H1 (cell line): ENCODE measurements around the gene KCNMA1. TPM values are rescaled to one million over a fixed set of nuclear protein-coding genes. Genes with fewer than 3 reads are reported as not detected.

Experiments
- CTCF ChIA-PET: fragments of 300-600 bp; sonication (Branson Sonifier 250); formaldehyde crosslinking; loops from one replicate; lab custom pipeline; 2021; ENCODE audit not compliant: partially characterized antibody; lab: Charles Lee
- POLR2A ChIA-PET: fragments of 300-600 bp; sonication (Branson Sonifier 250); formaldehyde crosslinking; loops from one replicate; lab custom pipeline; 2021; ENCODE audit warnings: inconsistent platforms; ENCODE audit not compliant: partially characterized antibody; lab: Charles Lee
- DNase-seq, 2 experiments: peaks; one replicate each; pipeline versions ENCODE4 v3.0.0 to v3.0.0-alpha.2; 2010 to 2022; ENCODE audit warnings: low spot score in 2 of 2, low read depth in 1 of 2, mixed read lengths in 1 of 2
- FAIRE-seq: peaks from 2 replicates; lab custom pipeline; 2011; peaks lifted over from hg19 to GRCh38; lab: Jason Lieb, UNC
- H2AFZ ChIP-seq: 2 replicates; pipeline ENCODE4 v1.8.1; 2012; ENCODE audit warnings: low read length, inconsistent platforms
- H2AK5ac ChIP-seq: 2 replicates; pipeline ENCODE4 v1.6.1; 2013; ENCODE audit warnings: low read depth, low read length
- H2BK120ac ChIP-seq: replicated peaks from 2 replicates; pipeline ENCODE3; 2013; ENCODE audit warnings: low read depth, low read length, inconsistent platforms
- H2BK12ac ChIP-seq: 2 replicates; pipeline ENCODE4 v1.6.1; 2013; ENCODE audit warnings: low read depth, low read length
- H2BK15ac ChIP-seq: 2 replicates; pipeline ENCODE4 v1.6.1; 2013; ENCODE audit warnings: low read length
- H2BK20ac ChIP-seq: 2 replicates; pipeline ENCODE4 v1.6.1; 2013; ENCODE audit warnings: low read length
- H2BK5ac ChIP-seq: 2 replicates; pipeline ENCODE4 v1.6.1; 2013; ENCODE audit warnings: low read depth, low read length
- H3K14ac ChIP-seq: 2 replicates; pipeline ENCODE4 v1.6.1; 2013; ENCODE audit warnings: inconsistent platforms; ENCODE audit not compliant: insufficient read length
- H3K18ac ChIP-seq: 2 replicates; pipeline ENCODE4 v1.6.1; 2013; ENCODE audit warnings: low read length; ENCODE audit errors: extremely low read depth
- H3K23ac ChIP-seq: 2 replicates; pipeline ENCODE4 v1.6.1; 2013; ENCODE audit warnings: inconsistent platforms; ENCODE audit not compliant: insufficient read length
- H3K23me2 ChIP-seq: 2 replicates; pipeline ENCODE4 v1.6.1; 2013; ENCODE audit warnings: low read depth, low read length
- H3K27ac ChIP-seq: 2 replicates; pipeline ENCODE4 v1.6.1; 2011; ENCODE audit warnings: low read depth, low read length, inconsistent platforms
- H3K27me3 ChIP-seq, 4 experiments: replicated peaks in 1 of 4; 1 replicate in 1 of 4; 2 replicates in 3 of 4; pipeline versions ENCODE4 v1.6.1 to v1.8.1; 2011 to 2013; ENCODE audit warnings: low read length in 3 of 4, mild to moderate bottlenecking in 3 of 4, inconsistent platforms in 2 of 4, mixed read lengths in 2 of 4, moderate library complexity in 1 of 4; ENCODE audit not compliant: control insufficient read depth in 3 of 4, insufficient read depth in 3 of 4; ENCODE audit errors: extremely low read depth in 1 of 4
- H3K36me3 ChIP-seq, 4 experiments: 2 replicates each; pipeline versions ENCODE4 v1.6.1 to v1.8.1; 2011 to 2013; ENCODE audit warnings: mild to moderate bottlenecking in 4 of 4, low read length in 3 of 4, moderate library complexity in 2 of 4, control low read depth in 1 of 4, inconsistent platforms in 1 of 4; ENCODE audit not compliant: insufficient read depth in 4 of 4, control insufficient read depth in 2 of 4
- H3K4ac ChIP-seq: replicated peaks from 2 replicates; pipeline ENCODE3; 2013; ENCODE audit warnings: low read length, low read depth, mixed read lengths, inconsistent platforms; ENCODE audit not compliant: insufficient read length
- H3K4me1 ChIP-seq, 4 experiments: replicated peaks in 1 of 4; 1 replicate in 1 of 4; 2 replicates in 3 of 4; pipeline versions ENCODE4 v1.6.1 to v1.8.1; 2011 to 2013; ENCODE audit warnings: low read length in 3 of 4, inconsistent platforms in 2 of 4, mixed read lengths in 1 of 4; ENCODE audit not compliant: insufficient read depth in 4 of 4, control insufficient read depth in 3 of 4
- H3K4me2 ChIP-seq, 2 experiments: 2 replicates each; pipeline versions ENCODE4 v1.6.1 to v1.8.1; 2011 to 2013; ENCODE audit warnings: low read depth in 2 of 2, low read length in 2 of 2, control low read depth in 1 of 2, inconsistent platforms in 1 of 2, mild to moderate bottlenecking in 1 of 2; ENCODE audit not compliant: insufficient read depth in 1 of 2
- H3K4me3 ChIP-seq, 4 experiments: fragments of 200-600, 300-600 bp in 1 of 4; sonication (generic), shearing (Covaris generic), sonication (Bioruptor Twin) in 1 of 4; 2 replicates each; pipeline versions ENCODE4 v1.5.1 to v1.8.1; 2011 to 2016; ENCODE audit warnings: low read length in 4 of 4, low read depth in 3 of 4, control low read depth in 2 of 4, inconsistent platforms in 2 of 4, mild to moderate bottlenecking in 2 of 4, mixed read lengths in 1 of 4, moderate library complexity in 1 of 4; ENCODE audit not compliant: insufficient read depth in 2 of 4; ENCODE audit errors: extremely low read depth in 1 of 4
- H3K56ac ChIP-seq: replicated peaks from 2 replicates; pipeline ENCODE3; 2013; ENCODE audit warnings: low read depth, mild to moderate bottlenecking, mixed read lengths, low read length, inconsistent platforms; ENCODE audit not compliant: insufficient read length
- H3K79me1 ChIP-seq: 2 replicates; pipeline ENCODE4 v1.6.1; 2013; ENCODE audit warnings: low read depth, low read length, control low read depth
- H3K79me2 ChIP-seq, 2 experiments: 2 replicates each; pipeline versions ENCODE4 v1.6.1 to v1.8.1; 2012 to 2013; ENCODE audit warnings: low read length in 2 of 2, mild to moderate bottlenecking in 2 of 2, inconsistent platforms in 1 of 2; ENCODE audit not compliant: insufficient read depth in 2 of 2, control insufficient read depth in 1 of 2
- H3K9ac ChIP-seq, 4 experiments: replicated peaks in 1 of 4; 1 replicate in 1 of 4; 2 replicates in 3 of 4; pipeline versions ENCODE4 v1.6.1 to v1.8.1; 2011 to 2013; ENCODE audit warnings: low read depth in 3 of 4, low read length in 3 of 4, control low read depth in 2 of 4, mild to moderate bottlenecking in 2 of 4, moderate library complexity in 2 of 4, inconsistent platforms in 1 of 4; ENCODE audit errors: extremely low read depth in 1 of 4
- H3K9me3 ChIP-seq, 2 experiments: 2 replicates each; pipeline versions ENCODE4 v1.6.1 to v1.8.1; 2012 to 2013; ENCODE audit warnings: mild to moderate bottlenecking in 2 of 2, moderate library complexity in 2 of 2, control low read depth in 1 of 2, inconsistent platforms in 1 of 2, low read depth in 1 of 2, low read length in 1 of 2, mixed read lengths in 1 of 2; ENCODE audit not compliant: insufficient read depth in 2 of 2
- H4K20me1 ChIP-seq, 2 experiments: replicated peaks in 1 of 2; 2 replicates each; pipeline versions ENCODE3 to v1.8.1; 2011 to 2013; ENCODE audit warnings: inconsistent platforms in 2 of 2, low read length in 2 of 2, mild to moderate bottlenecking in 1 of 2; ENCODE audit not compliant: insufficient read depth in 2 of 2, control insufficient read depth in 1 of 2
- H4K5ac ChIP-seq: 2 replicates; pipeline ENCODE4 v1.6.1; 2013; ENCODE audit warnings: low read length, low read depth, mixed read lengths, inconsistent platforms; ENCODE audit not compliant: insufficient read length
- H4K8ac ChIP-seq: 2 replicates; pipeline ENCODE4 v1.8.0; 2013; ENCODE audit warnings: mild to moderate bottlenecking, moderate library complexity, low read length, inconsistent platforms; ENCODE audit not compliant: insufficient read depth; ENCODE audit errors: extremely low read depth
- H4K91ac ChIP-seq: replicated peaks from 2 replicates; pipeline ENCODE3; 2013; ENCODE audit warnings: low read length, mixed read lengths, inconsistent platforms; ENCODE audit not compliant: insufficient read length
- BRCA1 ChIP-seq: IDR thresholded peaks from 2 replicates; pipeline ENCODE4 v1.6.1; 2012; ENCODE audit warnings: low read depth, low read length, improper control_type of control experiment
- CEBPB ChIP-seq: IDR thresholded peaks from 2 replicates; pipeline ENCODE4 v1.6.1; 2012; ENCODE audit warnings: low read depth, low read length
- SP1 ChIP-seq: IDR thresholded peaks from 2 replicates; pipeline ENCODE4 v1.6.1; 2011; ENCODE audit warnings: low read depth, low read length
- TCF12 ChIP-seq: IDR thresholded peaks from 2 replicates; pipeline ENCODE4 v1.6.1; 2011; ENCODE audit warnings: low read depth, mild to moderate bottlenecking, low read length
- WGBS, 2 experiments: shearing (Covaris generic) in 1 of 2; methylation state at CpG; one replicate each; pipeline versions ENCODE4 v1.1.6 to v1.1.7; 2013 to 2015; ENCODE audit warnings: low lambda C conversion rate in 2 of 2, mixed read lengths in 2 of 2, inconsistent platforms in 1 of 2, low coverage in 1 of 2, missing lambda C conversion rate in 1 of 2; ENCODE audit not compliant: insufficient replicate concordance in 2 of 2, insufficient coverage in 1 of 2, insufficient read length in 1 of 2; ENCODE audit errors: extremely low coverage in 1 of 2, missing lambda C conversion rate in 1 of 2; 5-methylcytosine and 5-hydroxymethylcytosine counted together
- polyA plus RNA-seq, 7 experiments: library from polyadenylated mRNA; depleted of rRNA in 3 of 7; stranded (reverse) in 5 of 7; unstranded in 2 of 7; fragments of >200 nt in 5 of 7; fragments of 200-250 nt in 2 of 7; gene quantifications; 1 replicate in 5 of 7; 2 replicates in 1 of 7; 4 replicates in 1 of 7; pipeline versions ENCODE4 v1.2.1 to v1.2.3, GENCODE V29; 2011 to 2013; ENCODE audit warnings: missing spikeins in 2 of 7, mixed read lengths in 2 of 7
- total RNA-seq: library from RNA; stranded (reverse); fragmentation: NEBNext Ultra II Directional; extraction: Animal tissue kit (Norgen Biotek cat#: 25700); gene quantifications from 2 replicates; pipeline ENCODE4 v1.2.1, GENCODE V29; 2021

Gene KCNMA1
- total and polyA plus RNA-seq, 2 of the 8 experiments (the other 6 are each of a cell fraction or from before 2014, with no cell fraction given), result 10.2 to 11.1 TPM

DNA sequence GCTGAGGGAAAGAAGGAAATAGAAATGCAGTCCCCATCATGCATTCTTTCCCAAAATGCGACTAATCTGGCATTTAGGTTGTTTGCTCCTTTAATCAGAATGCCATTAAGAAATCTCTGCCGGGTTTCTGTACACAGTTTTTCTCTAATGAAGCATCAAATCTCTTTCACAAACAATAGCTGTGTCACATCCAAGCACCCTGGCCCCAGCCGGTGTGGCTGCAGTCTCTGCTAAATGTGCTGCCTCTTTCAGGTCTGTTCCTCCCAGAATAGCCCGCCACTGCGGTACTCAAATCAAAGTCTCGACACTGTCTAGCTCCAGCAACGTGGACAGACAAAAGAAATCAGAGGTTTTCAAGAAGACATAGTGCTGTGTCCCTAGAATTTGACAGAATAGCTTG, 343.8 kb downstream of the KCNMA1 start:
- POLR2A ChIA-PET, result no interaction called here
- Histone ChIP-seq H3K4me3 (no peak overlapping the region), H3K23ac (no peak overlapping the region), H3K56ac (no peak overlapping the region), H2BK20ac (no peak overlapping the region), H4K5ac (no peak overlapping the region), H3K23me2 (no peaks in the 10 kb centered on the region), H4K8ac (no peak overlapping the region), H3K9ac (no peak overlapping the region), H3K4me1 (peaks cover 2 to 14% (median 4%) of the 10 kb centered on the region in 4 experiments; a peak in 6 of 7 replicates), H2BK120ac (no peak overlapping the region), H4K20me1 (peaks cover 0 to 2% of the 10 kb centered on the region in 2 experiments), H3K79me1 (no peaks in the 10 kb centered on the region), H2BK5ac (no peak overlapping the region), H3K27ac (no peak overlapping the region), H3K4me2 (no peak overlapping the region), H3K4ac (no peak overlapping the region), H3K79me2 (no peaks in the 10 kb centered on the region), H2AFZ (no peak overlapping the region), H3K36me3 (no peaks in the 10 kb centered on the region), H2BK12ac (no peak overlapping the region), H2AK5ac (no peak overlapping the region), H3K9me3 (no peaks in the 10 kb centered on the region), H4K91ac (no peak overlapping the region), H2BK15ac (no peak overlapping the region), H3K18ac (no peak overlapping the region), H3K14ac (no peak overlapping the region), H3K27me3 (no peaks in the 10 kb centered on the region)
- CTCF ChIA-PET, result interaction anchor here (0.8 to 2.0 kb wide), 7 partner anchors 46 to 348 kb away, joined by 3 to 7 read pairs (median 4); no protein-coding TSS in a partner anchor
- DNase-seq, result no peak
- no peak for FAIRE-seq
- 85% methylated on average over 7 of the region's 7 CpGs; no CpG with 5 or more reads in 1 of the 2 experiments for WGBS, 2 experiments
- no peak for TF ChIP-seq TCF12
- TF ChIP-seq CEBPB, result no peak
- TF ChIP-seq SP1, result no peak
- TF ChIP-seq BRCA1, result no peak
